SK-N-SH (cell line): ENCODE measurements around the gene RAB39A. TPM values are rescaled to one million over a fixed set of nuclear protein-coding genes. Genes with fewer than 3 reads are reported as not detected.

Experiments
- CTCF ChIA-PET: fragments of 300-600, 350-600 bp; formaldehyde crosslinking; extraction: SDS; loops from one replicate; lab custom pipeline; 2021; lab: Yijun Ruan, JAX
- POLR2A ChIA-PET: fragments of 350-600 bp; sonication (Branson Sonifier 250); formaldehyde crosslinking; extraction: SDS; loops from one replicate; lab custom pipeline; 2020; ENCODE audit warnings: antibody characterized with exemption, inconsistent platforms; lab: Yijun Ruan, JAX
- DNase-seq: peaks from one replicate; pipeline ENCODE4 v3.0.0; 2012
- H2AFZ ChIP-seq: fragments of 200-600 bp; sonication (generic); 2 replicates; pipeline ENCODE4 v1.8.1; 2016; ENCODE audit warnings: antibody characterized with exemption, mild to moderate bottlenecking, low read depth
- H3F3A ChIP-seq: fragments of 200-600 bp; sonication (generic); replicated peaks from 2 replicates; pipeline ENCODE3; 2016; ENCODE audit warnings: antibody characterized with exemption, mild to moderate bottlenecking; ENCODE audit not compliant: insufficient read depth
- H3K27ac ChIP-seq, 2 experiments: fragments of 200-500 bp in 1 of 2; fragments of 200-600 bp in 1 of 2; sonication (Bioruptor generic) in 1 of 2; sonication (generic), shearing (Covaris generic) in 1 of 2; 2 replicates each; pipeline versions ENCODE4 v1.5.1 to v1.6.1; 2014 to 2016; ENCODE audit warnings: low read depth in 2 of 2, inconsistent platforms in 1 of 2, low read length in 1 of 2, mild to moderate bottlenecking in 1 of 2, mixed read lengths in 1 of 2
- H3K27me3 ChIP-seq: fragments of 200-600 bp; sonication (generic), shearing (Covaris generic); 2 replicates; pipeline ENCODE4 v1.6.1; 2016; ENCODE audit warnings: mixed run types; ENCODE audit not compliant: insufficient read depth
- H3K36me3 ChIP-seq, 2 experiments: fragments of 200-500 bp in 1 of 2; fragments of 200-600 bp in 1 of 2; sonication (Bioruptor generic) in 1 of 2; sonication (generic) in 1 of 2; replicated peaks in 1 of 2; 2 replicates each; pipeline versions ENCODE3 to v1.5.1; 2014 to 2016; ENCODE audit warnings: low read length in 1 of 2, mild to moderate bottlenecking in 1 of 2; ENCODE audit not compliant: insufficient read depth in 2 of 2, control insufficient read depth in 1 of 2
- H3K4me1 ChIP-seq, 2 experiments: fragments of 200-500 bp in 1 of 2; fragments of 200-600 bp in 1 of 2; sonication (Bioruptor generic) in 1 of 2; sonication (generic), shearing (Covaris generic) in 1 of 2; 2 replicates each; pipeline versions ENCODE4 v1.5.1 to v1.6.1; 2014 to 2016; ENCODE audit warnings: low read depth in 1 of 2, low read length in 1 of 2, mixed run types in 1 of 2; ENCODE audit not compliant: insufficient read depth in 2 of 2, control insufficient read depth in 1 of 2
- H3K4me2 ChIP-seq: fragments of 200-600 bp; sonication (generic), shearing (Covaris generic); 2 replicates; pipeline ENCODE4 v1.6.1; 2017; ENCODE audit warnings: mixed run types
- H3K4me3 ChIP-seq, 2 experiments: fragments of 200-500 bp in 1 of 2; fragments of 200-600 bp in 1 of 2; sonication (Bioruptor generic) in 1 of 2; sonication (generic), shearing (Covaris generic) in 1 of 2; 2 replicates each; pipeline versions ENCODE4 v1.5.1 to v1.8.1; 2014 to 2016; ENCODE audit warnings: low read depth in 2 of 2, inconsistent platforms in 1 of 2, low read length in 1 of 2, mild to moderate bottlenecking in 1 of 2, mixed read lengths in 1 of 2, moderate library complexity in 1 of 2
- H3K79me2 ChIP-seq: fragments of 200-600 bp; sonication (generic); 2 replicates; pipeline ENCODE4 v1.8.1; 2017; ENCODE audit warnings: mild to moderate bottlenecking; ENCODE audit not compliant: insufficient read depth
- H3K9ac ChIP-seq: fragments of 200-600 bp; sonication (generic); 2 replicates; pipeline ENCODE4 v1.6.1; 2017; ENCODE audit warnings: mixed run types
- H3K9me2 ChIP-seq: fragments of 200-600 bp; sonication (generic); 2 replicates; pipeline ENCODE4 v1.6.1; 2017; ENCODE audit warnings: mixed run types
- H3K9me3 ChIP-seq: fragments of 200-600 bp; sonication (generic); 2 replicates; pipeline ENCODE4 v1.6.1; 2017; ENCODE audit warnings: mixed run types, mild to moderate bottlenecking, moderate library complexity
- H4K20me1 ChIP-seq: fragments of 200-600 bp; sonication (generic); 2 replicates; pipeline ENCODE4 v1.6.1; 2017; ENCODE audit warnings: mild to moderate bottlenecking, mixed run types; ENCODE audit not compliant: insufficient read depth
- EZH2phosphoT487 ChIP-seq: fragments of 200-600 bp; sonication (generic); IDR thresholded peaks from 2 replicates; pipeline ENCODE4 v1.6.1; 2017; ENCODE audit warnings: low read depth, mixed run types, mild to moderate bottlenecking, antibody characterized with exemption, moderate library complexity, borderline replicate concordance
- FOXM1 ChIP-seq: IDR thresholded peaks from 2 replicates; pipeline ENCODE4 v1.4.0; 2012; ENCODE audit warnings: low read depth, mild to moderate bottlenecking
- GATA2 ChIP-seq: sonication (generic); formaldehyde crosslinking; IDR thresholded peaks from 2 replicates; pipeline ENCODE4 v1.5.0; 2020; ENCODE audit warnings: mild to moderate bottlenecking, missing genetic modification reagents
- PBX3 ChIP-seq: IDR thresholded peaks from 2 replicates; pipeline ENCODE4; 2012
- RFX5 ChIP-seq: IDR thresholded peaks from 2 replicates; pipeline ENCODE4 v1.6.1; 2012; ENCODE audit warnings: mild to moderate bottlenecking, improper control_type of control experiment, low read length
- RXRA ChIP-seq: IDR thresholded peaks from 2 replicates; pipeline ENCODE4 v1.4.0; 2012; ENCODE audit warnings: low read depth, mild to moderate bottlenecking, borderline replicate concordance
- TAF1 ChIP-seq: IDR thresholded peaks from 2 replicates; pipeline ENCODE4 v1.6.1; 2012; ENCODE audit warnings: low read depth, mild to moderate bottlenecking, low read length, moderate library complexity, borderline replicate concordance
- TEAD4 ChIP-seq: IDR thresholded peaks from 2 replicates; pipeline ENCODE4 v1.4.0; 2012; ENCODE audit warnings: mild to moderate bottlenecking, borderline replicate concordance; ENCODE audit not compliant: insufficient read depth
- USF2 ChIP-seq: fragments of 150-350 bp; IDR thresholded peaks from 2 replicates; pipeline ENCODE4 v1.6.1; 2017; ENCODE audit warnings: antibody characterized with exemption, low read length, low read depth, borderline replicate concordance
- WGBS: methylation state at CpG from one replicate; pipeline ENCODE4 v1.1.6; 2017; ENCODE audit warnings: low lambda C conversion rate; 5-methylcytosine and 5-hydroxymethylcytosine counted together
- polyA plus RNA-seq, 3 experiments: library from polyadenylated mRNA; depleted of rRNA; stranded (reverse); fragments of >200 nt; gene quantifications; 2 replicates each; pipeline ENCODE4 v1.2.3, GENCODE V29; 2012
- TF ChIP-seq, protein P1 (sequence below): IDR thresholded peaks from 2 replicates; pipeline ENCODE4 v1.4.0; 2012; ENCODE audit warnings: low read depth, borderline replicate concordance
- TF ChIP-seq, protein P2 (sequence below): IDR thresholded peaks from 2 replicates; pipeline ENCODE4 v1.6.1; 2012; ENCODE audit warnings: mild to moderate bottlenecking, low read depth, low read length, moderate library complexity
- TF ChIP-seq, protein P3 (sequence below): fragments of 150-350 bp; IDR thresholded peaks from 2 replicates; pipeline ENCODE4 v1.6.1; 2016; ENCODE audit warnings: mild to moderate bottlenecking, low read depth, low read length

RAB39A gene
- polyA plus RNA-seq, 1 of the 3 experiments (the other 2 are of a cell fraction), result 0.18 TPM

GRCh38 chr11:107963091-107963490, 34.8 kb downstream of the RAB39A start:
- H3K4me1 ChIP-seq, result peaks cover 0 to 13% of the 10 kb centered on the region in 2 experiments; a peak in 2 of 4 replicates
- H3K9me2 ChIP-seq, result no peaks in the 10 kb centered on the region

More at GRCh38 chr11:107963091-107963490, 34.8 kb downstream of the RAB39A start:
- Histone ChIP-seq H3K4me2 (no peak overlapping the region), H3K9me3 (no peaks in the 10 kb centered on the region), H2AFZ (no peak overlapping the region), H3K9ac (no peak overlapping the region), H3K4me3 (no peak overlapping the region), H3K27ac (no peak overlapping the region), H3K79me2 (no peaks in the 10 kb centered on the region), H3K36me3 (no peaks in the 10 kb centered on the region), H4K20me1 (no peaks in the 10 kb centered on the region), H3K27me3 (no peaks in the 10 kb centered on the region), H3F3A (no peaks in the 10 kb centered on the region)
- CTCF ChIA-PET, result no interaction called here
- DNase-seq, result no peak
- TF ChIP-seq PBX3, result no peak
- no peak for TF ChIP-seq TAF1
- no peak for TF ChIP-seq RXRA
- no peak for TF ChIP-seq EZH2phosphoT487
- TF ChIP-seq, protein P1, sequence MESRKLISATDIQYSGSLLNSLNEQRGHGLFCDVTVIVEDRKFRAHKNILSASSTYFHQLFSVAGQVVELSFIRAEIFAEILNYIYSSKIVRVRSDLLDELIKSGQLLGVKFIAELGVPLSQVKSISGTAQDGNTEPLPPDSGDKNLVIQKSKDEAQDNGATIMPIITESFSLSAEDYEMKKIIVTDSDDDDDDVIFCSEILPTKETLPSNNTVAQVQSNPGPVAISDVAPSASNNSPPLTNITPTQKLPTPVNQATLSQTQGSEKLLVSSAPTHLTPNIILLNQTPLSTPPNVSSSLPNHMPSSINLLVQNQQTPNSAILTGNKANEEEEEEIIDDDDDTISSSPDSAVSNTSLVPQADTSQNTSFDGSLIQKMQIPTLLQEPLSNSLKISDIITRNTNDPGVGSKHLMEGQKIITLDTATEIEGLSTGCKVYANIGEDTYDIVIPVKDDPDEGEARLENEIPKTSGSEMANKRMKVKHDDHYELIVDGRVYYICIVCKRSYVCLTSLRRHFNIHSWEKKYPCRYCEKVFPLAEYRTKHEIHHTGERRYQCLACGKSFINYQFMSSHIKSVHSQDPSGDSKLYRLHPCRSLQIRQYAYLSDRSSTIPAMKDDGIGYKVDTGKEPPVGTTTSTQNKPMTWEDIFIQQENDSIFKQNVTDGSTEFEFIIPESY, result no peak
- TF ChIP-seq, protein P2, sequence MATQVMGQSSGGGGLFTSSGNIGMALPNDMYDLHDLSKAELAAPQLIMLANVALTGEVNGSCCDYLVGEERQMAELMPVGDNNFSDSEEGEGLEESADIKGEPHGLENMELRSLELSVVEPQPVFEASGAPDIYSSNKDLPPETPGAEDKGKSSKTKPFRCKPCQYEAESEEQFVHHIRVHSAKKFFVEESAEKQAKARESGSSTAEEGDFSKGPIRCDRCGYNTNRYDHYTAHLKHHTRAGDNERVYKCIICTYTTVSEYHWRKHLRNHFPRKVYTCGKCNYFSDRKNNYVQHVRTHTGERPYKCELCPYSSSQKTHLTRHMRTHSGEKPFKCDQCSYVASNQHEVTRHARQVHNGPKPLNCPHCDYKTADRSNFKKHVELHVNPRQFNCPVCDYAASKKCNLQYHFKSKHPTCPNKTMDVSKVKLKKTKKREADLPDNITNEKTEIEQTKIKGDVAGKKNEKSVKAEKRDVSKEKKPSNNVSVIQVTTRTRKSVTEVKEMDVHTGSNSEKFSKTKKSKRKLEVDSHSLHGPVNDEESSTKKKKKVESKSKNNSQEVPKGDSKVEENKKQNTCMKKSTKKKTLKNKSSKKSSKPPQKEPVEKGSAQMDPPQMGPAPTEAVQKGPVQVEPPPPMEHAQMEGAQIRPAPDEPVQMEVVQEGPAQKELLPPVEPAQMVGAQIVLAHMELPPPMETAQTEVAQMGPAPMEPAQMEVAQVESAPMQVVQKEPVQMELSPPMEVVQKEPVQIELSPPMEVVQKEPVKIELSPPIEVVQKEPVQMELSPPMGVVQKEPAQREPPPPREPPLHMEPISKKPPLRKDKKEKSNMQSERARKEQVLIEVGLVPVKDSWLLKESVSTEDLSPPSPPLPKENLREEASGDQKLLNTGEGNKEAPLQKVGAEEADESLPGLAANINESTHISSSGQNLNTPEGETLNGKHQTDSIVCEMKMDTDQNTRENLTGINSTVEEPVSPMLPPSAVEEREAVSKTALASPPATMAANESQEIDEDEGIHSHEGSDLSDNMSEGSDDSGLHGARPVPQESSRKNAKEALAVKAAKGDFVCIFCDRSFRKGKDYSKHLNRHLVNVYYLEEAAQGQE, result no peak
- TF ChIP-seq TEAD4, result no peak
- no peak for TF ChIP-seq RFX5
- no peak for TF ChIP-seq GATA2 (CRISPR knock-in tag)
- TF ChIP-seq, protein P3, sequence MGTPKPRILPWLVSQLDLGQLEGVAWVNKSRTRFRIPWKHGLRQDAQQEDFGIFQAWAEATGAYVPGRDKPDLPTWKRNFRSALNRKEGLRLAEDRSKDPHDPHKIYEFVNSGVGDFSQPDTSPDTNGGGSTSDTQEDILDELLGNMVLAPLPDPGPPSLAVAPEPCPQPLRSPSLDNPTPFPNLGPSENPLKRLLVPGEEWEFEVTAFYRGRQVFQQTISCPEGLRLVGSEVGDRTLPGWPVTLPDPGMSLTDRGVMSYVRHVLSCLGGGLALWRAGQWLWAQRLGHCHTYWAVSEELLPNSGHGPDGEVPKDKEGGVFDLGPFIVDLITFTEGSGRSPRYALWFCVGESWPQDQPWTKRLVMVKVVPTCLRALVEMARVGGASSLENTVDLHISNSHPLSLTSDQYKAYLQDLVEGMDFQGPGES, result no peak
- TF ChIP-seq USF2, result no peak
- no peak for TF ChIP-seq FOXM1
- 72% methylated on average over 8 of the region's 8 CpGs for WGBS
- POLR2A ChIA-PET, result no interaction called here
